Left forelimb (tissue), 1 donor: Measurements from ENCODE around the gene GCN1.
"Not testable (repeated sequence)": the region's sequence is repeated elsewhere in the genome, so short reads cannot be mapped to it uniquely, and the experiment has no call there.

Experiments used
- DNase-seq: peaks from one replicate; pipeline ENCODE4 v3.0.0-alpha.2; 2018; ENCODE audit warnings: low spot score

Gene GCN1

DNA sequence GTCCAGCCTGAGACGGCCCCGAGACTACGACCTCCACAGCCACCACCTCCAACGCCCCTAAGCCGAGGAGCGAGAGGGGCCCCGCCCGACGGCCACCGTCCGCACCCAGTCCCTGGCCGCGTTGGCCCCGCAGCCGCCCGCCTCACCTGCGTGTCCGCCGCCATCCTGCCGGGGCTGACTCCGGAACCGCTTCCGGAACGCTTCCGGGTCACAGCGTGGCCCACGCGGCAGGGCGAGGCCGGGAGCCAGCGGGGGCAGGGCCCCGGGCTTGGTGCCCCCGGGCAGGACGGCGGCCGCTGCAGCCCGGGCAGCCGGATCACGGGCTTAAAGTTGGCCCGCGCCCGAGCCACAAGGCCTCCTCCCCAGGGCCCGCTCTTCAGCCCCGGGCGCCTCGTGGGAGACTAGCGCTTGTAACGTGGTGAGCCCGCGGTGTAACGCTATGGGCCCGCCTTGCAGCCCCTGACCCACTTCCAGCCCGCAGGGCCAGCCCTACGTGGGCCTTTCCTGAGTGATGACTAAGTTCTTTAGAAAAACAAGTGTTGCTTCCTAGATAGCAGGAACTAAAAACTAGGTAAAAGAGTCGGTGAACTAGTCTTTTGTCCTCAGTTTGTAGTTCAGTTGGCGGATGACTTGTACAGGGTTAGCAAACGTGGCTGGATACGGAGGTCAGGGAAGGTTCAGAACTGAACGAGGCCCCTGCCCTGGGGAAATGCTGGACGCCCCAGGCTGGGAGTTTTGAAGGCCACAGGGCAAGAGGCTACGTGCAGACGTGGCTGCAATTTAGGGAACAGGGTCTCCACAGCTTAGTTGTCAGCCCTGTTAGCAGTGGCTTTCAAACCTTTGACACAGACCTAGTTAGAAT, at the start of gene GCN1:
Gene GCN1, minus strand, starts transcription at position 182 of the 862 bp plus-strand sequence. Its CDS starts 18 bp downstream, at position 164.
- DNase-seq: peak; percentile 96

GRCh38 chr12:120242971-120243699, 48.6 kb upstream of the GCN1 start:
- no peak for DNase-seq

DNA sequence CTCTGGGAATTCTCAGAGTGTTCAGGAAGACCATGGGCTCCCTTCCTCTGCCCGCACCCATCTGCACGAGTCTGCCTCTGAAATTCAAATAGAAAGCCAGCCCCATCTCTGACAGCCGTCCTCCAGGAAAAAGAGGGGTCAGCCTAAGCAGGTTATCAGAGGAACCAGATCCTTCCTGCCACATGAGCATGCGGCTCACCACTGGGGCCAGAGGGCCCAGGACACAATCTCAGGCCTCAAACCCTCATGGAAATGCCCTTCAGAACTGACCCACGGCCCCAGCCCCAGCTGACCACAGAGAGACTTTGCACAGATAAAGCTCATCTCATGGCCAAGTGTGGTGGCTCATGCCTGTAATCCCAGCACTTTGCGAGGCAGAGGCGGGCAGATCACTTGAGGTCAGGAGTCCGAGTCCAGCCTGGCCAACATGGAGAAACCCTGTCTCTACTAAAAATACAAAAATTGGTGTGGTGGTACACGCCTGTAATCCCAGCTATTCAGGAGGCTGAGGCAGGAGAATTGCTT, 47.8 kb upstream of the GCN1 start:
- no peak for DNase-seq

DNA sequence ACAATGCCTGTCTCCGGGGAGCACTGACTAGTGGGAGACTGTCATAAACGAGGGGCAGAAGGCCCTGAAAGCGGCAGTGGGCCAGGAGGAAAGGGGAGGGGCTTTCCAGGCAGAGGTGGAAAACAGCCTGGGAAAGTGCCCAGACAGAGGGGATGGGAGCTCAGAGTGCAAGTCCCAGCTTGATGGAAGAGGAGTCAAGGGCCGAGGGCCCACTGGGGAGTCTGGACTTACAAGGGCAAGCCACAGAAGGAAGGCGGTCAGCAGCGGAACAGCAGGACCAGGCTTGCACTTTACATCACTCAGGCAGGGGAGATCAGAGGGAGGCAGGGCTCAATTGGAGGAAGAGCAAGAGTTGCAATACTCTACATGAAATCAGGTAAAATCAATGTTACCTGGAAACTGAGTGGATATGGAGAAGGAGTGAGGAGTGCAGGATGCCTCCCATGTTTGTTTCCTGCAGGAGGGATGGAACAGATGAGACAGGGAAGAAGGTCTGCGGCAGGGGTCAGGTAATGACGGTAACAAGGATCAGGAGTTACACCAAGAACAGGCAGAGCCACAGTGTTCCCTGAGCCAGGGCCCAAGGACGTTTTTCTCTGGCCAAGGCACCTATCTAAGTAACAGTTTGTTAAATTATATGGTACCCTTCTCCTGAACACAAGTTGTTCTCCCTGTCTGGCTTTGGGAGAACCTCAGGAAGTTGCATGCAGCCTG, 47.2 kb upstream of the GCN1 start:
- DNase-seq: no peak

GRCh38 chr12:120240495-120240833, 45.9 kb upstream of the GCN1 start:
- DNase-seq: no peak

GRCh38 chr12:120239776-120240494, 45.4 kb upstream of the GCN1 start:
- no peak for DNase-seq

- DNase-seq: no peak
These were observed 44.4 kb upstream of the GCN1 start for GRCh38 chr12:120238839-120239445.

DNA sequence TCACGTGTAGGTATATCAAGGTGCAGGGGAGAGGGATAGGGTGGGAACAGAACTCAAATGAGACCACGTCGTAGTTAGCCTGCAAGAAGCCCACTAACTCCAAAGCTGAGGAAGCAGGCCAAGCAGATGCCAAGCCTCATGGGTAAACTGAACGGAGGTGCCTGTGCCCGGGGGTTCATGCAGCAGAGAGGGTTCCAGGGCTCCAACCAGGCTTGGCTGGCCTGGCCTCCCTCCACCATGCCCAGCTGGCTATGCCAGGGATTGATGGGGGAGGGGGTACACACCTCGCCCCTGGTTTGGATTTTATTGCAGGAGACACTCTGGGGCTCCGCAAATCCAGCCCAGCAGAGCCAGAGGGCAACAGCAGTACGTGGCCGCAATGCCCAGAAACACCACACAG, 43.7 kb upstream of the GCN1 start:
- no peak for DNase-seq

GRCh38 chr12:120237360-120238171, 43.1 kb upstream of the GCN1 start:
- DNase-seq: no peak

DNA sequence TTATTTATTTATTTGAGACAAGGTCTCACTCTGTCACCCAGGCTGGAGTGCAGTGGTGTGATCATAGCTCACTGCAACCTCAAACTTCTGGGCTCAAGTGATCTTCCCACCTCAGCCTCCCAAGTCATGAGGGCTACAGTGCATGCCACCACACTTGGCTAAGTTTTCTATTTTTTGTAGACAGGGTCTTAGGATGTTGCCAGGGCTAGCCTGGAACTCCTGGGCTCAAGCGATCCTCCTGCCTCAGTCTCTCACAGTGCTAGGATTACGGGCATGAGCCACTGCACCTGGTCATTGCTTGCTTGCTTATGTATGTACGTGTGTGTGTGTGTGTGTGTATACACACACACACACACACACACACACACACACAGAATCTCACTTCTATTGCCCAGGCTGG, 42.3 kb upstream of the GCN1 start:
- not testable (repeated sequence) for DNase-seq

- no peak for DNase-seq
These were observed 41.1 kb upstream of the GCN1 start for GRCh38 chr12:120235369-120236323.

GRCh38 chr12:120234643-120235368, 40.3 kb upstream of the GCN1 start:
- peak; percentile 89 for DNase-seq

GRCh38 chr12:120231316-120232011, 36.9 kb upstream of the GCN1 start:
- no peak for DNase-seq

GRCh38 chr12:120230974-120231315, 36.4 kb upstream of the GCN1 start:
- no peak for DNase-seq

GRCh38 chr12:120230326-120230973, 35.9 kb upstream of the GCN1 start:
- no peak for DNase-seq

- no peak for DNase-seq
These were observed 35.2 kb upstream of the GCN1 start for GRCh38 chr12:120229487-120230325.

DNA sequence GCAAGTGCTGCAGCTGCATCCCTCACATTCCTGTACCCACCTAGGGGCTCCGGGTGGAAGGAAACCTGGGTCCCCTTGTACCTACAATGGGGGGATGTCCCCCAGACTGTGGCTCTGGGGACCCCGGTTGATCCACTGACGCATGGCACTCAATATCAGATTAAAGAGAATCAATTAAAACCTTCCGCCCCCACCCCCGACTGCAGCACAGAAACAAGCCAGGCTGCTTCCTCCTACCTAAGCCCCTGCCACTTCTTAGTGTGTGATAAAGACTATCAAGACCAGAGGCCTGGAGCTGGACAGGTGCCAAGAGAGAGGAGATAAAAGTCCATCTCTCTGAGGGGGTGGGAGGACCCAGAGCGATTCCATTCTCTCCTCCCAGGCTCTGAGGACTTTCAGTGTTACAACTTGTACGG, 34.6 kb upstream of the GCN1 start:
- DNase-seq: no peak
